Memory B cell (primary cell): ENCODE results near the gene OR11H7.
"Not testable (repeated sequence)": the region's sequence is repeated elsewhere in the genome, so short reads cannot be mapped to it uniquely, and the experiment has no call there.

Source experiments
- ATAC-seq: fragments of 150-1000 bp; cut with Tn5 transposase; 2 replicates; pipeline ENCODE4 v1.10.0; 2021; ENCODE audit warnings: low read depth, mild to moderate bottlenecking, moderate library complexity
- DNase-seq, 2 donors: peaks; one replicate each; pipeline ENCODE4 v3.0.0; 2022; ENCODE audit warnings: low spot score in 2 of 2
- H3K27ac Mint-ChIP-seq: one replicate; pipeline ENCODE4 v1.8.0; 2022; ENCODE audit warnings: mild to moderate bottlenecking, moderate library complexity, mixed read lengths
- H3K27me3 Mint-ChIP-seq: one replicate; pipeline ENCODE4 v1.8.0; 2022; ENCODE audit warnings: mixed read lengths
- H3K36me3 Mint-ChIP-seq: one replicate; pipeline ENCODE4 v1.8.0; 2022; ENCODE audit warnings: mild to moderate bottlenecking, mixed read lengths
- H3K4me1 Mint-ChIP-seq: one replicate; pipeline ENCODE4 v1.8.0; 2022; ENCODE audit warnings: mixed read lengths
- H3K4me3 Mint-ChIP-seq: one replicate; pipeline ENCODE4 v1.8.0; 2022; ENCODE audit warnings: mild to moderate bottlenecking, moderate library complexity, mixed read lengths
- H3K9me3 Mint-ChIP-seq: one replicate; pipeline ENCODE4 v1.8.0; 2022; ENCODE audit warnings: mixed read lengths

Gene OR11H7

GRCh38 chr14:20215196-20215595, 13.6 kb upstream of the OR11H7 start:
- peaks cover 7% of the 10 kb centered on the region for H3K27me3 Mint-ChIP-seq
- H3K4me1 Mint-ChIP-seq: no peaks in the 10 kb centered on the region
- no peak overlapping the region for H3K4me3 Mint-ChIP-seq
- no peak for ATAC-seq
- peaks cover 3% of the 10 kb centered on the region for H3K36me3 Mint-ChIP-seq
- no peak overlapping the region for H3K27ac Mint-ChIP-seq
- H3K9me3 Mint-ChIP-seq: peaks cover 5% of the 10 kb centered on the region
- no peak for DNase-seq

- DNase-seq (no peak), ATAC-seq (no peak)
- no peak overlapping the region for H3K27ac Mint-ChIP-seq
- H3K36me3 Mint-ChIP-seq: peaks cover 2% of the 10 kb centered on the region
- H3K27me3 Mint-ChIP-seq: no peaks in the 10 kb centered on the region
- no peaks in the 10 kb centered on the region for H3K4me1 Mint-ChIP-seq
- no peak overlapping the region for H3K4me3 Mint-ChIP-seq
- H3K9me3 Mint-ChIP-seq: peaks cover 2% of the 10 kb centered on the region
Observed at GRCh38 chr14:20219033-20219432, 9.7 kb upstream of the OR11H7 start.

DNA sequence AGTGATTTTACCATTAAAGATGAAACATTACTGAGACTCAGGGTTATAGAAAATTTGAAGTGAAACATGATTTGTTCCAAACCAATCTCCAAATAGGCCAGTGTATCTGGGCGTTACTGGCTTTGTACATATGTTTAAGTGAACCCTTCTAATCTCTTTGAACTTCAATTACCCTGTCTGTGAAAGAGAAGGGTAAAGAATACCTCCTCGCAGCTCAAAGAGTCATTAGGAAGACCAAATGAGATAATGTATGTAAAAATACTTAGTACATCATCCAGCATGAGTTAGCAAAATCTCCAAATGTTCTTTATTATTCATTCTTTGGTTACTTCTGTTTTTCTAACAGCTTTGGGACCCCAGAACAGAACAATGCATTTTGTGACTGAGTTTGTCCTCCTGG, 5.4 kb upstream of the OR11H7 start, which contains the start of gene OR11H6:
Gene OR11H6, plus strand, starts transcription at position 301 of the 400 bp plus-strand sequence. Its CDS starts 0 bp downstream, at position 301.
- DNase-seq: no peak
- Mint-ChIP-seq H3K4me3 (no peak within 1 kb of the TSS), H3K9me3 (no peaks in the 10 kb centered on the region), H3K27me3 (peaks cover 7% of the 10 kb centered on the region), H3K36me3 (peaks cover 2% of the 10 kb centered on the region), H3K27ac (no peak within 1 kb of the TSS), H3K4me1 (no peaks in the 10 kb centered on the region)
- ATAC-seq: no peak

DNA sequence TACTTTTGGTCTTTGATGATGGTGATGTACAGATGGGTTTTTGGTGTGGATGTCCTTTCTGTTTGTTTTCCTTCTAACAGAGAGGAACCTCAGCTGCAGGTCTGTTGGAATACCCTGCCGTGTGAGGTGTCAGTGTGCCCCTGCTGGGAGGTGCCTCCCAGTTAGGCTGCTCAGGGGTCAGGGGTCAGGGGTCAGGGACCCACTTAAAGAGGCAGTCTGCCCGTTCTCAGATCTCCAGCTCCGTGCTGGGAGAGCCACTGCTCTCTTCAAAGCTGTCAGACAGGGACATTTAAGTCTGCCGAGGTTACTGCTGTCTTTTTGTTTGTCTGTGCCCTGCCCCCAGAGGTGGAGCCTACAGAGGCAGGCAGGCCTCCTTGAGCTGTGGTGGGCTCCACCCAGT, 6.6 kb downstream of the OR11H7 start:
- not testable (repeated sequence) for H3K27ac Mint-ChIP-seq, H3K9me3 Mint-ChIP-seq, ATAC-seq, H3K36me3 Mint-ChIP-seq, H3K4me1 Mint-ChIP-seq, H3K27me3 Mint-ChIP-seq, DNase-seq, H3K4me3 Mint-ChIP-seq

DNA sequence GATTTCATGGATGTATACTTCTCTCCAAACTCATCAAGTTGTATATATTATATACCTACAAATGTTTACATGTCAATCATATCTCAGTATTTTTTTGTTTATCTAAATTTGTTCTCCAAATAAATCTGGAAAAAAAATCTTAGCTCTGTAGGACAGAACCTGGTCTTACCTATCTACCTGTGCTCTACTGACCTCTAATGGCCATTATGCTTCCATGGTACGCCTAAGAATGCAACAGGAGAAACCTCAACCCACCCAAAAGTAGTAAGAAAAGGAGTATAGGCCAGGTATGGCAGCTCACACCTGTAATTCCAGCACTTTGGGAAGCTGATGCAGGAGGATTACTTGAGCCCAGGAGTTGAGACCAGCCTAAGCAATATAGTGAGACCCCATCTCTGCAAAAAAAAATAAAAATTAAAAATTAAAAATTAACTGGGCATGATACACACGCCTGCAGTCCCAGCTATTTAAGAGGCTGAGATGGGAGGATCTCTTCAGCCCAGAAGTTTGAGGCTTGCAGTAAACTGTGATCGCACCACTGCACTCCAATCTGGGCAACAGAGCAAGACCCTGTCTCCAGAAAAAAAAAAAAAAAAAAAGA, 19.0 kb downstream of the OR11H7 start:
- ATAC-seq (no peak), DNase-seq (no peak)
- H3K4me3 Mint-ChIP-seq: no peak overlapping the region
- peaks cover 4% of the 10 kb centered on the region for H3K36me3 Mint-ChIP-seq
- no peaks in the 10 kb centered on the region for H3K4me1 Mint-ChIP-seq
- peaks cover 4% of the 10 kb centered on the region for H3K27me3 Mint-ChIP-seq
- H3K9me3 Mint-ChIP-seq: peaks cover 7% of the 10 kb centered on the region
- H3K27ac Mint-ChIP-seq: no peak overlapping the region

- Mint-ChIP-seq H3K9me3 (no peaks in the 10 kb centered on the region), H3K36me3 (peaks cover 4% of the 10 kb centered on the region), H3K4me3 (no peak overlapping the region), H3K27me3 (no peaks in the 10 kb centered on the region), H3K27ac (peak overlapping the region; percentile 22), H3K4me1 (peaks cover 8% of the 10 kb centered on the region)
- ATAC-seq (no peak), DNase-seq (no peak)
Observed at GRCh38 chr14:20262642-20263128, 33.9 kb downstream of the OR11H7 start.

- not testable (repeated sequence) for DNase-seq, H3K27ac Mint-ChIP-seq
Observed at GRCh38 chr14:20264361-20264760, 35.6 kb downstream of the OR11H7 start.

DNA sequence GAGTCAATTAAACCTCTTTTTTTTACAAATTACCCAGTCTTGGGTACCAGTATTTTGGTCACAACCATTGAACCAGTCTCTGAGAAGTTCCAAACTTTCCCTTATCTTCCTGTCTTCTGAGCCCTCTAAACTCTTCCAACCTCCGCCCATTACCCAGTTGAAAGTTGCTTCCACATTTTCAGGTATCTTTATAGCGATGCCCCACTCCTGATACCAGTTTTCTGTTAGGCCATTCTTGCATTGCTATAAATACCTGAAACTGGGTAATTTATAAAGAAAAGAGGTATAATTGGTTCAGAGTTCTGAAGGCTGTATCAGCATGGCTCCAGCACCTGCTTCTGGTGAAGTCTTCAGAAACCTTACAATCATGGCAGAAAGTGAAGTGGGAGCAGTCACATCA, 45.3 kb downstream of the OR11H7 start:
- DNase-seq (no peak), ATAC-seq (no peak)
- H3K36me3 Mint-ChIP-seq: peaks cover 50% of the 10 kb centered on the region
- H3K4me1 Mint-ChIP-seq: peaks cover 3% of the 10 kb centered on the region
- no peak overlapping the region for H3K27ac Mint-ChIP-seq
- H3K9me3 Mint-ChIP-seq: peaks cover 25% of the 10 kb centered on the region
- H3K4me3 Mint-ChIP-seq: no peak overlapping the region
- H3K27me3 Mint-ChIP-seq: no peaks in the 10 kb centered on the region

More at GRCh38 chr14:20264361-20264760, 35.6 kb downstream of the OR11H7 start:
- not testable (repeated sequence) for H3K27me3 Mint-ChIP-seq, H3K4me3 Mint-ChIP-seq, ATAC-seq, H3K4me1 Mint-ChIP-seq, H3K36me3 Mint-ChIP-seq, H3K9me3 Mint-ChIP-seq

DNA sequence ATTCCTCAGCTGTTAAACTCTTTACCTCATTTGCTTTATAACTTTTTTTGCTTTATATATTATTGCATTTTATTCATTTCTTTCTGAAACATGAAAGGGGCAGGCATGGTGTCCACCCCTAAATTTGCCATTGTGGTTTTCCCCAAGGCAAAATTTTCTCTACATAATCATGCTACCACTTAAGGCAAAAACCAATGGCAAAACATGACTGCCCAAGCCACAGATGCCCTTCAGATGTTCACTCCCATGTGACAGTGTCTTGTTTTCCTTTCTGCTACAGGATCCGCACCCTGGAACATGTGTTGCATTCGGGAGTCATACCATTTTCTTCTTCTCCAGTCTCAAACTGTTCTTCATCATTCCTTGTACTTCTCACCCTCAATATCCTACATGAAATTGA, 48.6 kb downstream of the OR11H7 start:
- no peak overlapping the region for H3K4me3 Mint-ChIP-seq
- DNase-seq (no peak), ATAC-seq (no peak)
- H3K27me3 Mint-ChIP-seq: no peaks in the 10 kb centered on the region
- H3K36me3 Mint-ChIP-seq: peaks cover 58% of the 10 kb centered on the region
- H3K9me3 Mint-ChIP-seq: peaks cover 19% of the 10 kb centered on the region
- no peak overlapping the region for H3K27ac Mint-ChIP-seq
- peaks cover 15% of the 10 kb centered on the region for H3K4me1 Mint-ChIP-seq

DNA sequence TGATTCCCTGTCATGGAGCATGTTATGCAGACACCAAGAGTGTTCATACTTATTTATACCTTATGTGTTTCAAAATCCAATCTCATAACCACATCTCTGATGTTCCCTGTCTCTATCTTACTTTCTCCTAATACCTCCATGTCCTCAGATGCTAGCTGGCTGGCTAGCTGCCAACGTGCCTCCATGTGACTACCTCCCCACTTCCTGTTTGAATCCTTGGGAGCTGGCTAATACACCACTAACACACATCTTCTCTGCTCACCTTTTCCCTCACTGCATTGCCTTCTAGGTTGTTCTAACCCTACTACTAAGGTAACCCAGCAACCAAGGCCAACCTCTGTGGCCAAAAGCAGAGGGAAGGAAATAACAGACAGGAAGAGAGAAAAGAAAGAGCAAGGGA, 49.6 kb downstream of the OR11H7 start:
- Mint-ChIP-seq H3K27me3 (no peaks in the 10 kb centered on the region), H3K9me3 (peaks cover 17% of the 10 kb centered on the region), H3K4me1 (peaks cover 15% of the 10 kb centered on the region), H3K36me3 (peaks cover 58% of the 10 kb centered on the region), H3K27ac (no peak overlapping the region), H3K4me3 (no peak overlapping the region)
- ATAC-seq: no peak
- no peak for DNase-seq

DNA sequence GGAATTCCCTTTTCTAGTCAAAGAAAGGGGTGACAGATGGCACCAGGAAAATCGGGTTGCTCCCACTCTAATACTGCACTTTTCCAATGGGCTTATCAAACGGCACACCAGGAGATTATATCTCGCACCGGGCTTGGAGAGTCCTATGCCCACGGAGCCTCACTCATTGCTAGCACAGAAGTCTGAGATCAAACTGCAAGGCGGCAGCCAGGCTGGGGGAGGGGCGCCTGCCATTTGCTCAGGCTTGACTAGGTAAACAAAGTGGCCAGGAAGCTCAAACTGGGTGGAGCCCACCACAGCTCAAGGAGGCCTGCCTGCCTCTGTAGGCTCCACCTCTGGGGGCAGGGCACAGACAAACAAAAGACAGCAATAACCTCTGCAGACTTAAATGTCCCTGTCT, 51.5 kb downstream of the OR11H7 start:
- H3K27me3 Mint-ChIP-seq, DNase-seq, H3K4me3 Mint-ChIP-seq, ATAC-seq: not testable (repeated sequence)
- H3K27ac Mint-ChIP-seq: peak overlapping the region; percentile 58
- peaks cover 11% of the 10 kb centered on the region for H3K9me3 Mint-ChIP-seq
- peaks cover 57% of the 10 kb centered on the region for H3K36me3 Mint-ChIP-seq
- H3K4me1 Mint-ChIP-seq: peaks cover 15% of the 10 kb centered on the region
